HG03060 (cell line): ENCODE results near the gene SH3RF1.
A peak's percentile ranks its signal among the peaks of the same experiment; 100 is the strongest.

Source experiments
- ATAC-seq: cut with Tn5 transposase; IDR thresholded peaks from one replicate; pipeline ENCODE4 v1.9.1; 2021; ENCODE audit warnings: low read depth, moderate number of reproducible peaks; ENCODE audit not compliant: unreplicated experiment

Gene SH3RF1

DNA sequence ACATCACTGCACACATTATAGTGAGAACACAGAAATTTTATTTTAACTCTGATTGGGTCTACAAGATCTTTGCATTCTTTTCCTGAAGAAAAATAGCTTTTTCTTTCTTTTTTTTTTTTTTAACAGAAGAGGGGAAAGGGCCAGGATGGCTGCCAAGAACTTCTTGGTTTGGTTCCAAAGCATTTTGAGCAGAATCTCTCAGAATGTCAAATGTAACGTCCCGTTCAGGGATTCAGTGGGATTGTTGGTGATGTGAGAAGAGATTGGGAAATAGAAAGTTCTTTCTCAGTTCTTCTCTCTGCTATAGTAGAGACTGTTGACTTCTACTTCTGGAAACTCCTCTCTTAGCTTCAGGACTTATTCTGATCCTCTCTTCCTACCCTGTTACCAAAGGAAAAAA, 189.8 kb downstream of the SH3RF1 start:
- ATAC-seq: no peak

DNA sequence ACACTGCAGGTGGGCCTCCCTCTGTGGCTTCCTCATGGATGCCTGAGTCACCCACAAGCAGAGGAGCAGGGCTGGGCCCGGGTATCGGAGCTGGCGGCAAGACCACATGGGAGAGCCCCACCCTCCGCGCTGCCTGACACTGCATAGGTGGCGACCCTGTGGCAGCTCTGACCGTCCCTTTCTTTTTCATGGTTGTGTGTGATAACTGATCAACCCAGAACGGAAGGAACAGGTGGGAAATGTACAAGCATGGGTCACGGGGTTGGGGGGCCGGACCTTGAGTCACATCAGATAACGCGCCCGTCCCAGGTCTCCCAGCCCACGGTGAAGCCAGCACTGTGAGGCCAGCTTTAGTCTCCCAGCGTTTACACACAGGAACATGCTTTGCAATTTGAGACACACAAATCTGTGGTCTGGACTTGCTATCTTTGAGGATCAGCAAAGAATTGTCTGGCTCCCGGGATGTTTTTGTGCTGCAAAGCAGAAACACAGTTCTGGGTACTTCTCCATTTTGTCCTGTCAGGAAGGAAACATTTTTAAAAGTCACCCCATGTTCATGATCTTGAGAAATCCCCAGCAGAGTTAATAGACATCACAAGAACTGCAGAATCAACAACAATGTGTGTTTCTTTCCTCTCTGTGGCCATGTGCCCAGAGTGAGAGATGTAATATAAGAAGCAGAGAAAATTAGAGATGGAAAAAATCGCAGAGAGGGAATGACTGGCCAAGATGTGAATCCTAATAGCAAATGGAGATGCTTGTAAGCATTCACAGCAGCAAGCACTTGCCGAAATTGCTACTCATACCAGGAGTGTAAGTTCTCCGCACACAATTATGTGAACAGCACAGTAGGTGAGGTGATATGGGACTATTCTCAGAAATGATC, 190.6 kb downstream of the SH3RF1 start:
- peak; percentile 61 for ATAC-seq

DNA sequence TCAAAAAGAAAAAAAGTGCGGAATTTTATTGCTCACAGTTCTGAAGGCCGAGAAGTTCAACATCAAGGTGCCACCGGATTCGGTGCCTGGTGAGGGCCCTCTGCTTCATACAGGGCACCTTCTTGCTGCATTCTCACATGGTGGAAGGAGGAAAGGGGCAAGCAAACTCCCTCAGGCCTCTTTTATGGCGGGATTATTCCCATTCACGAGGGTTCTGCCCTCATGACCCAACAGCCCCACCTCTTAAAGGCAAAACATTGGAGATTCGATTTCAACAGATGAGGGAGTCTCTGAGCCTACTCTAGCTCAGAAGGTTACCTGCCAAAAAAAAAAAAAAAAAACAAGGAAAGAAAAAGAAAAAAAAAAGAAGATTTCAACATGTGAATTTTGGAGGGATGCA, 196.6 kb downstream of the SH3RF1 start:
- no peak for ATAC-seq

DNA sequence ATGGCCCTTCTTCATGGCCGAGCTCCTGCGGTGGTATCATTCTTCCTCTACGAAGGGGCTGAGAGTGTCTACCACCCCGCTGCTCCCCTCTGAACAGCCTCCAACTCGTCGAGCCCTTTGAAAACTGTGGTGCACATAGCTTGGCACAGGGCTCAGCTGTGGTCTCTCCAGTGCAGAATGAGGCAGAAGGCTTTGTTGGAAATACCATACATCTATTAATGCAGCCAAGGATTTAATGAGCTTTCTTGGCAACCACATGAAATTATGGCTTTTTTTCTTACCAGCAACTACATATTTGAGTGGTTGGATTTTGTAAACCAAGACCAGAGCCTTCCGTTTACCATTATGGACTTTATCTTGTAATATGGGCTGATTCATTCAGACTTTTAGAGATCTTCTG, 199.0 kb downstream of the SH3RF1 start:
- no peak for ATAC-seq

DNA sequence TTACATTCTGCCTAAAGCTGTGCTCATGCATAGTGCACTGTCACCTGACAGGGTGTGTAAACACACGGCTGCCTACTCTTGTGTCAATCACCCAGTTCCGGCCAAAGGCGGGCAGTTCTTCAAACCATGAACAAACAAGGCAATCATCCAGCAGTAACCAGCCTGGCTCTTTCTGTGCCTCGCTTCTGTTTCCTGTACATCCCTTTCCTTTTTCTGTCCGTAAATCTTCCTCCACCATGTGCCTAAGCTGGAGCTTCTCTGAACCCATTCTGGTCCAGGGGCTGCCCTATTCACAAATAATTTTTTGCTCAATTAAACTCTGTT, 199.9 kb downstream of the SH3RF1 start:
- ATAC-seq: no peak

DNA sequence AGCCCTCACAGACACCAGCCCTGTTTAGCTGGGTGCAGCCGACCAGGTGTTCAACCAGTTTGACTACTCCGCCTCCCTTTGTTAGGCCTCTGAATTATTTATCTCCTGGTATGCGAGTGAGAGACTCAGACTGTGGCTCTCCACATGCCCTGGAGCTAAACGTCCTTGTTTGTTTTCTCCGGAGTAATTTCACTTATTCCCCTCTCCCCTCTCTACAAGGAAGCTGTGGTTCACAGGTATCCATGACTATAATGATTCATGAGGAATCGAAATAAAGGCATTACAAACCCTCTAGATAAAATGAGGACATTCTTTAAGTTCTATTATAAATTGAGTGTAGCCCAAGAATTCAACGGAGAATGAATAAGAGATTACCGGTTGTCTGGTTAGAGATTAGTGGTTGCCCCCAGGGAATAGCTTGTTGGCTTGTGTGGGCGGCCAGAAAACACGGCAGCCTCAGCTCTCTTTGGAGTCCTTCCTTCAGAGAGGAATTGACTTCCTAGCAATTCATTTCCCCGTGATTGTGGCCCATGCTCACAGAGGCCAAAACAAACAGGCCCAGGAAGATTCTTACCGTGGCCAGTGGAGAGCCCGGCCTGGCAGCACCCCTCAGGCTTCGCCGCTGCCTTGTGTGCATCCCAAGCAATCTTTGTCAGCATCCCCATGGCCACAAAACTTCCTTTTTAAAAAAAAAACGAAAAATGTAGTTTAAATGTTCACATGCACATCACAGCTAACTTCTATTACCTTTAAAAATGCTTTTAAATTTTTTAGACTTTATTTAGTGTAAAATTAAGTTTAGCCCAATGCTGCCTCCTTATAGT, 200.5 kb downstream of the SH3RF1 start:
- ATAC-seq: no peak

DNA sequence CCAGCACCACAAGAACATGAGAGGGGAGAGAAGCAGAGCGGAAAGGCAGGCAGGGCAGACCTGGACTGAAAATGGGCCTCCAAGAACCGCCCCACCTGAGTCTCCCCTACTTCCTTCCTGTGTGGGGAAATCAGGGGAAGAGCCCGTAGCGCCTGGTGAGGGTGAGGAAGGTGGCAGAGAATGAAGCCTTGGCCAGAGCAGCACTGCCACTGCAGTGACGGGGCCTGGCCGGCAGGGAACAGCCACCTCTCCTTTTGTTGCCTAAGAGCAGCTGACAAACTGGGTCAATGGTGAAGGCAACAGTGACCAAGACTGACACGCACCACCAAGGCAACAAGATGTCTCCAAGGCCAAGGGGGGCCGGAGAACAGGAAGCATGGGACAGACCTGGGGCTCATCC, 202.3 kb downstream of the SH3RF1 start:
- no peak for ATAC-seq

DNA sequence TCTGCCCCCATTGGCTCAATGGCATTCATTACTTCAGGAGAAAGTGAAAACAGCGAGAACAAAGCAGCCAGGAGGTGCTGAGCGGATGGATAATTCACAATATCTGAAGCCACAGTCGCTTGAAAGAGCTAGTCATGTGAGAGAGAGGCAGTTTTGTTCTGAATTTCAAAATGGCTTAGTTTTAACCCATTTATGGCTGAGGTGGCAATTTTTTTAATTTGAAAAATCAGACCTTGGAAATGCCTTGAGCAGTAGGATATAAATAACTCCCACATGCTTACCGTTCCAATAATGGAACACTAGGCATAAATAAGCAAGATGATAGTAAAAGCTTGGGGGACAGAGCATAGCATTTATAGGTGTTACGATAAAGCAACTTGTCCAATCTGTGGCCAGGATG, 203.8 kb downstream of the SH3RF1 start:
- ATAC-seq: no peak

DNA sequence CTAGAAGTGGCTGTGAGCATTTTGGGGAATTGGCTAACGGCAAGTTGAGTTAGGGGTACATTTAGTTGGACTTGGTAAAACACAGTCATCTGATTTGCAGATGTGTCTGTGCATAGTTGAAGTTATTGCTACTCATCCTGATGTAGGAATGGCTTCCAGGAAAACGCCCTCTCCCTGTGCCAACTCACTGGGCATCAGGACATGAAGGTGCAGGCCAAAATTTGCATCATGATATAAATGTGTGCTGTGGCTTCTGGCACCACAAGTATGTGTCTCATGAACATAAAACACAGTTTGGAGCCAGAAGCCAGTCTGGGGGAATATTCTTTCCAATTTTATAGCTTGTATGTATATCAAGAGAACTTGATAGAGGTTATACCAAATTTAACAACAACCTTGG, 206.5 kb downstream of the SH3RF1 start:
- ATAC-seq: no peak

DNA sequence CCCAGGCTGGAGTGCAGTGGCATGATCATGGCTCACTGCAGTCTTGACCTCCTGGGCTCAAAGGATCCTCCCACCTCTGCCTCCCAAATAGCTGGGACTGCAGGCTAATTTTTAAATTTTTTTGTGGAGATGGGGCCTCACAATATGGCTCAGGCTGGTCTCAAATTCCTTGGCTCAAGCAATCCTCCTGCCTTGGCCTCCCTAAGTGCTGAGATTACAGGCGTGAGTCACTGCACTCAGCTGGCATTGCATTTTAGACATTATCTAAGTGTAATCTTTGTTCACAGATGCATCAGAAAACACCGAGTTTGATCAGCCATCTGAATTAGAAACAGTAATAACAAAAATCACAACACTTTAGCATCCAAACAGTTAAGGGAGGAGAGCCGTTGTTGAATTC, 207.3 kb downstream of the SH3RF1 start:
- ATAC-seq: no peak

DNA sequence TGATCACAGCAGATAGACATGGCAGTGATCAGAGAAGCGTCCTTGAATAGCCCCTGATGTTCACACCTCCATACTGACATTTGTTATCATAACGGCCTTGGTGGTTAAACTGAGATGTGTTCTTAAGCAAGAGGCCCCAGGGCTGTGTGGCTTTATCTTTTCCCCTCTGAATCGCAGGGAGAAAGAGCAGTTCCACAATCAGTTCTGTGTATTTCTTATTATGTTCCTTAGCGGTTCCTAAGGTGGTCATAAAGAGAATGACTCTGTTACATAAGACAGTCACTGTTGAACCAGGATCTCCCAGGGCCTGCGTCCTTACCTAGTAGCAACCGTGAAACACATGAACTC, 207.9 kb downstream of the SH3RF1 start:
- no peak for ATAC-seq

DNA sequence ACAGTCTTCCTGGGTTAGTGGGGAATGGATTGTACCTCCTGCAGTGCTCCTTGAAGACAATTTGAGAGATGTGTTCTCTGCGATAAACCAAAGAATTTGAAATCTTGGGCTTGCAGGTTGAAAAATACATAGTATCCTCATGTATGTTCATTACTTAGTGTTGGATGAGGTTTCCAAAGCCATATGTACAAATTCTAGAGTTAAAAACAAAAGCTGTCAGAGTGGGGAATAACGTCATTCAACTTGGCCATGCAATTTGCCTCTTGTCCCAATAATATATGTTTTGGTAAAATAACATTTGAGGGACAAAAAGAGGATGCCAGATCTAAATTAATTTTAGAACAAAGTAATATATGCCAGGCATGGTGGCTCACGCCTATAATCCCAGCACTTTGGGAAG, 209.4 kb downstream of the SH3RF1 start:
- no peak for ATAC-seq

DNA sequence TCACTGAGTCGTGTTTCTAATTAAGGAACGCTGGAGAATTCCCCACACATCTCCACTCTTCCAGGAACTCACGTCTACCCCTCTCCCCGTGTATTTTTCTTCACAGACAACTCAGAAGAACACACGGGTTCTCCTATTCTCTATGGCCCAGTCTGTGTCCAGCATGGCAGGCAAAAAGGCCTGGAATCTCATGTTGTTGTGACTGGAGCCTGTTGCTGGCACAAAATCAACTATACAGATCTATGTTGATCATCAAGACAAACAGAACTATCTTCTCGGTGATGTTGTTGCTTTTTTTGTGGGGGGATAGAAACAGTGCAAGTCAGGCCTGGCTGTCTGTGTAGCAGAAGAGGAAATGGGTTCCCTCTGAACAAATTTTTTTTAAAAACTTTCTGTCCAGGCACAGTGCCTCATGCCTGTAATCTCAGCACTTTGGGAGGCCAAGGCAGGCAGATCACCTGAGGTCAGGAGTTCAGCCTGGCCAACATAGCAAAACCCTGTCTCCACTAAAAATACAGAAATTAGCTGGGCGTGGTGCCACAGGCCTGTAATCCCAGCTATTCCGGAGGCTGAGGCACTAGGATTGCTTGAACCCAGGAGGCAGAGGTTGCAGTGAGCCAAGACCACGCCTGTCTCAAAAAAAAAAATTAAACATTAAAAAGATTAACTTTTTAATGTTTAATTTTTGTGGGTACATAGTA, 210.2 kb downstream of the SH3RF1 start:
- no peak for ATAC-seq

DNA sequence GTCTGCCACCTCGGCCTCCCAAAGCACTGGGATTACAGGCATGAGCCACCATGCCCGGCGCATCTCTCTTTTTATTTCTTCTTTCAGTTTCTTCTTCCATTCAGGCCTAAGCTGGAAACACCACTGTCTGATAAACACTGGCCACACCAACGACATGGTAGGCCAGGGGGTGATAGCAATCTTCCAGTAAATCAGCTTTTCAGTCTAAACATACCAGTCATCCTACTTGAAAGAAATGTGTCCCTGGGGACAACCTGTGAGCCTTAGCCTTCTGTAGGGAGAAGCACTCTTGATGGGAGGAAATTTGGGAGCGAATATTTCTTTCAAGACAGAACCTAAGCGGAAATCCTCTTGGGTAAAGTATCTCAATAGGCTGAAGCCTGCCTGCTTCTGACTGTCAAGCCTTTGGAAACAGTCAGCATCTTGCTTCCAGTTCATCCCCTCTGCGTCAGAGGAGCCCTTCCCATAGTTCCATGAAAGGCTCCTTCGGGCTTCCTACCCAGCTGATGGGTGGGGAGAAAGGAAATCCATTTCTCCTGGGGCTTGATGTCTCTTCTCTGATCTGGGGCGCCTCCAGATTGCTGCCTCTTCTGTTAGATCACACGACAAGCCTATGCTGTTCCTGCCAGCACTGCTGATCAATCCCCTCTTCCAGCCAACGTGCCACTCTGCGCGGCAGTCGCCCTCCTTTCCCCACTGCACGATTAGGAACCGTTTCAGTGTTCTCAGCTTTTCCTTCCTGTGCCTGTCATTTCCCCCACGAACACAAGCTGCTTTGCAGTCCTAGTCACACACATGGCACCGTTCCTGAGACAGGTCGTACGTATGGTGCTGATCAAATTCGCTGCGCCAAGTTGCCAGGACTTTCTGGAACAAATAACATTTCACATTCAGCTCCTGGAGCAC, 211.2 kb downstream of the SH3RF1 start:
- ATAC-seq: no peak

DNA sequence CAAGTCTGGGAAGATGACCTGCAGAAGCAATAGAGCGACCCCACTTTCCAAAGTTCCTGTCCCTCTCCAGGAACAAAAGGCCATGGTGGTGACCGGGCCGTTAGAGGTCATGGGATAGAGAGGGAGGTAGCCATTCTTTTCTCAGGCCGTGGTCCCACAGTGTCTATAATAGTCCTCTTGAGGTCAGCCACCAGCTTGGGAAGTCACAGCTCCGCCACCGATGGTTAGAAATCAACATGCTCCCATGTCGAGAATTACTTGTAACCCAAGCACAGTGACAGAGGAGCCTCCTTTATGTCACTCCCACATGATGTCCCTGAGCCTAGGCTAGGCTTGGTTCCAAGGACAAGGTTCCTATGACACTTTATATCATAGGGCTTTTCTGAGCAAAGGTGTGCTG, 212.4 kb downstream of the SH3RF1 start:
- ATAC-seq: no peak

DNA sequence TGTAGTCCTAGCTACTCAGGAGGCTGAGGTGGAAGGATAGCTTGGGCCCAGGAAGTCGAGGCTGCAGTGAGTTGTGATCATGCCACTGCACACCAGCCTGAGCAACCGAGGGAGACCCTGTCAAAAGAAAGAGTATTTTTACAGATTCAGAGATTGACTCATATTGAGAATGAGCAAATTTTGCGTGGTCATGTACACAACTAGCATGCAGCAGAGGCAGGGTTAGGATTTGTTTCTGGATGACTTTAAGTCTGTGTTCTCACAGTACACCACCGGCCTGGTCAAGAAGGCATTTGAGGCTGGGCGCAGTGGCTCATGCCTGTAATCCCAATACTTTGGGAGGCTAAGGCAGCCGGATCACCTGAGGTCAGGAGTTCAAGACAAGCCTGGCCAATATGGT, 215.9 kb downstream of the SH3RF1 start:
- ATAC-seq: no peak

DNA sequence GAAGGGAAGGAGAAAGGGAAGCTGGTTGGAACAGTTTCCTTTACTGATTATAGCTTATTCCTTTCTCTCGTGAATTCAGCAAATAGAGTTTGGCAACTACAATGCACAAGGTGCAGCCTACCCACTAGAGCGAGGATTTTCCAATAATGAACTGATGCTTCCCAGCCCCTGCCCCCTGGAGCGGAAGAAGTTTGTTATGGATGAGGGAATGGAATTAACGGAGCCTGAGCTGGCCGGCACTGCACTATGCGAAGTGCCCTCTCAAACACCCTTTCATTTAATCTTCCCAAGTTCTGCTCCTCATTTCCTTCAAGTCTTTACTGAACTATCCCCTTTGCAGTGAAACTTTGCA, 218.2 kb downstream of the SH3RF1 start:
- no peak for ATAC-seq

DNA sequence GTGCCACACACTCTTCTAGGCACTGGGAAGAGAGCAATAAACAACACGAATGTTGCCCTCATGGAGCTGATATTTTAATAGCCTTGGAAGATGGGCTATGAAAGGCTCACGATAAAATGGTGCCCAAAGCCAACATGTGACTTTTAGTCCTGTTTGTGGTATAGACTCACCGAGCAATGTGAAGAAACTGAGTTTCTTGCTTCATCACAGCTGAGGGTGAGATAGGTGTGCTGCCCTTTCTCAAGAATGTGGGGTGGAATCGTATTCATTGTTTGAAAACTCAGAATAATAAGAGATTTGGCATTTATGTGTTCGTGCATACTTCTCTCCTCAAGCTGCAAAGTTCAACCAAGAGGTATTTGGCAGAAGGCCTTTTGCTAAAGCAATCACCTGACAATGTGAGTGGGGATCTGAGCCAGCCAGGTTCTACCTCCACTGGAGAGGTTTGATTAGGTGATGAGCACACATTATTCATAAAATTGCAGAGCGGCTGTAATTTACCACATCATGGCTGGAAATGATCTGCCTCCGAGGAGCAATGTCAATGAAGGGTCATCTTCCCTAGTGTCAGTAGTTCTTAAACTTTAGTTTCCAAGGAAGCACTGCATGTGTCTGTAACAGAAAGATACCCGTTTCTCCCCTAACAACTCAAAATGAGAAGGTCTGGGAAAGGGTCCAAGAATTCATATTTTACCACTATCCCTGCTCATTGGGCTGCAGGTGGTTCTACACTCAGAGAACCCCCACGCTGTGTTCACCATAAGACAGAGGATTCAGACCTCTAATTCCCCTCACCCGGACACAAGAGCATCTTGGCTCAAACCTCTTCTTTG, 218.8 kb downstream of the SH3RF1 start:
- ATAC-seq: no peak

DNA sequence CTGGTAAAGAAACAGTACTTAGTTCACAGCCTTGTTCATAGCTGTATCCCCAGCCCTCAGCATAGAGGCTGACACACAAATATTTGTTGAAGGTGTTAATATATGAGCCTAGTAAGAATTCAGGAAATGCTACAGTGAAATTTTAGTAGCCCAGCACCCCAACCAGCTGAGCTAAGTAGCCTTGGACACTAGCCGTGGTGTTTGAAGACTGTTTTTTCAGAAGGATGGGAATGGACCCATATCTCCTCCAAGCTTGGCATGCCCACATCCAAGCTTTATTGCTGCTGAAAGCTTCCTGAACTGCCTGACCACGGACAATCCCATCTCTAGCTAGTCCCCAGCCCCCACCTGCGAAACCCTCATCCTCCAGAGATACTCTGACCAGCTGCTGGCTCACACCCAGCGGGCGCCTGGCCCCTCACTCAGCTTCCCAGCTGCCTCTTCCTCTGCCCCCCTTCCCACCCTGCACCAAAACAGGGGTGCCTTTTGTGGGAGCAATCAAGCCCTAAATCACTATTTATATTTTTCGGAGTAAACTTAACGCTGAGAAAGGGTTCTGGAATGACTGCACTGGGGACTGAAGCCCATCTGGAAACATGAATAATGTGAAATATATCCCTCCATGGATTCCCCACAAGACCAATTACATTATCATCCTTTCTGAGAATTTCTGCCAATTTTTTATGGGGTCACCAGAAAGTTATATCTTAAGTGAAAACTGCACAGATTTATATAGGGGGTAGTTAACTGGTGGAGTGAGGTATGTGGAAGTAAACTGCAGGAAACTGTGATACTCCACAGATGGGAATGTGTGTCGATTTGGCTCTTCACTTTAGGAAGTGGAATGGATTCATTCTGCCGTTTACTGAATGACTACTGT, 219.6 kb downstream of the SH3RF1 start:
- ATAC-seq: no peak
